GM21360 (cell line): ENCODE measurements around the gene ZNF467.

Source experiments
- ATAC-seq: cut with Tn5 transposase; IDR thresholded peaks from one replicate; pipeline ENCODE4 v1.9.1; 2021; ENCODE audit warnings: mild to moderate bottlenecking, moderate library complexity; ENCODE audit not compliant: unreplicated experiment

ZNF467 gene

DNA sequence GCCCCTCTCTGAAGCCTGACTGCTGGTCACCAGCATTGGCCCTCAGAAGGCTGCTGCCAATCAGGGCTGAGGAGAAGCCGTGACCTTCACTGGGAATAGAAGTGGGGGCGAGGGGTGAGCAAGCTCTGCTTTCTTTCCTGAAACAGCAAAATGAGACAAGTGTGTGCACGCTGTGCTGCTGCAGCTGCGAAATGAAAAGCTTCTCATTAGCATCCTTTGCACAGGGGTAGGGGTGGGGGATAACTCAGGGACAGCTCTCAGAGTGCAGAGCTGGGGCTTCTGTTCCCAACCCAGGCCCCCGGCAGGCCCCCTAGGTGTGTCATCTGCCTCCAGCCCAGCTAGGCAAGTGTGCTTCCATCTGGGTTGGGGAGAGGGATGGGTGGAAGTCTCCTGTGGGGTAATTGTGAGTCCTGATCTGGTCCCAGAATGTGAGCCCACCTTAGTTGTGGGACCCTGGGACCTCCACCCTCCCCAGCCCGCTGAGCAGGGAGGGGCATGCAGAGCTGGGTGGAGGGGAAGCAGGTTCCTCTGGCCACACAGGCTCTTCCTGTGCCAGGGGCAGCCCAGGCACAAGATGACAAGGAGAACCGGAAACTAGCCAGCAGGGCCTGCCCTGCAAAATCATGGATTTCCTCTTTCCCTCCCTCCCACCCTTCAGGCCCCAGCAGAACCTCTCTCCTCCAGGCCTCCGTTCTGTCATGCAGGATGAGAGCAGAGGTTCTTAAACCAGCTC is 22.2 kb downstream of the ZNF467 start:
- ATAC-seq, result no peak

GRCh38 chr7:149750122-149750845 is 23.1 kb downstream of the ZNF467 start:
- no peak for ATAC-seq

GRCh38 chr7:149748076-149748874 is 25.1 kb downstream of the ZNF467 start:
- no peak for ATAC-seq

- no peak for ATAC-seq
Observed at GRCh38 chr7:149743476-149744255, 29.7 kb downstream of the ZNF467 start.

DNA sequence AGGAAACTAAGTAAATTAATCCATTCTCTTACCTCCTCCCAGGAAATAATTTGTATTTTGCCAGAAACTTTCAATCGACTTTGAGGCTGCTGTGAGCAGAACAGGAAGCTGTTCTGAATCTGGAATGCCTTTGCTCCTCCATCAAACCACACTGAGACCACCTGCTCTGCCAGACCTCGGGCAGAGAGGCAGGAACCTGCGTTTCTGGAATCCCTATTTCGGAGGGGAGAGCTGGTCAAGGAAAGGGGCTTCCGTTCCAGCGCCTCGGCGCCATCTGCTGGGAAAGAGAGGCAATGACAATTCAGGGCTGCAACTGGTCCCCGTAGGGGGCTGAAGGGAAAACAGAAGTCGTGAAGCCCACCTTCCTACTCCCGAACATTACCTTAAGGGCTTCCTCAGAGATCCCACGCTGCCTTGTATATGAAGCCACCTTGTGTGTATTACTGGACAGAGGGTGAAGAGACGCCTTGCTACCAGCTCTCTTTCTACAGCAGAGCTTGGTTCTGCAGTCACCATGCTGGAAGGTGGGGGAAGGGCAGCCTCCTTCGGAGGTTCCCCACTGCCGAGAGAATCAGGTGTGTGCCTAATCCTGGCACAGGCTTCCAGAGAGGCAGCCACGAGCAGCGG is 31.2 kb downstream of the ZNF467 start:
- ATAC-seq, result peak; percentile 71

GRCh38 chr7:149741629-149742028 is 31.8 kb downstream of the ZNF467 start:
- no peak for ATAC-seq

- ATAC-seq, result no peak
Observed at GRCh38 chr7:149736478-149737360, 36.7 kb downstream of the ZNF467 start.

- no peak for ATAC-seq
Observed at GRCh38 chr7:149735779-149736477, 37.5 kb downstream of the ZNF467 start.

DNA sequence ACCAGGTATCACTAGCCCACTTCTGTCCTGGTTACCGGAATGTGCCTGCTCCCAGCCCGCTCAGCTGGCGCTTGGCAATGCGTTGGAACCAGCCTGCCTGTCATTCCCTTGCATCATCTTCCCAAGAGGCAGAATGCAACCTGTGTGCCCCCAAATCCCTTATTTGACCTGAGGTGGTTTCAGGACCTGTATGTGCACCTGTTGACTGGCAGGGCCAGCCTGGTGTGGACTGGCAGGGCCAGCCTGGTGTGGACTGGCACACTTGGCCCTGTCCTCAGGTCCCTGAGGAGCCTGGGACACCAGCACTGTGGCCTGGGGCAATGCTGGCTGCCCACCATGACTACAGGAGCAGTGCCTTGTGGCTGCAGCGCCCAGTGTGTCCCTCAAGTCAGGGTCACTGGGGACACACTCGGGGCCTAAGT is 38.2 kb downstream of the ZNF467 start:
- ATAC-seq, result no peak

GRCh38 chr7:149734791-149735075 is 38.7 kb downstream of the ZNF467 start:
- ATAC-seq, result no peak

GRCh38 chr7:149733924-149734790 is 39.2 kb downstream of the ZNF467 start:
- no peak for ATAC-seq

DNA sequence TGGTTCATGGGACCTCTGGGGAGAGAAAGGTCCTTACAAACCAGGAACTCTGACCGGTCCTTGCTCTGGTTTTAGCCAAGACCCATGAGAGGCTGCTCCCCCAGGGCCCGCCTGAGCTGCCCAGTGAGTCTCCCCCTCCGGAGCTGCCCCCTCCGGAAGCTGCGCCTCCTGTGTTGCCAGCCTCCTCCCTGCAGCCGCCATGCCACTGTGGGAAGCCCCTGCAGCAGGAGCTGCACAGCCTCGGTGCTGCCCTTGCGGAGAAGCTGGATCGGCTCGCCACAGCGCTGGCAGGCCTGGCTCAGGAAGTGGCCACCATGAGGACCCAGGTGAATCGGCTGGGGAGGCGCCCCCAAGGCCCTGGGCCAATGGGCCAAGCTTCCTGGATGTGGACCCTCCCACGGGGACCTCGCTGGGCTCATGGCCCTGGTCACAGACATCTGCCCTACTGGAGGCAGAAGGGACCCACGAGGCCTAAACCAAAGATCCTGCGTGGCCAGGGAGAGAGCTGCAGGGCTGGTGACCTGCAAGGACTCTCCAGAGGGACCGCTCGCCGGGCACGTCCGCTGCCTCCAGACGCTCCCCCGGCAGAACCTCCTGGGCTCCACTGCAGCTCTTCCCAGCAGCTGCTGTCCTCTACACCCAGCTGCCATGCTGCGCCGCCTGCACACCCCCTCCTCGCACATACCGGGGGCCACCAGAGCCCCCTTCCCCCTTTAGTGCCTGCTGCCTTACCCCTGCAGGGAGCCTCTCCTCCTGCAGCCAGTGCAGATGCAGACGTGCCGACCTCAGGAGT is 40.1 kb downstream of the ZNF467 start:
- ATAC-seq, result no peak

DNA sequence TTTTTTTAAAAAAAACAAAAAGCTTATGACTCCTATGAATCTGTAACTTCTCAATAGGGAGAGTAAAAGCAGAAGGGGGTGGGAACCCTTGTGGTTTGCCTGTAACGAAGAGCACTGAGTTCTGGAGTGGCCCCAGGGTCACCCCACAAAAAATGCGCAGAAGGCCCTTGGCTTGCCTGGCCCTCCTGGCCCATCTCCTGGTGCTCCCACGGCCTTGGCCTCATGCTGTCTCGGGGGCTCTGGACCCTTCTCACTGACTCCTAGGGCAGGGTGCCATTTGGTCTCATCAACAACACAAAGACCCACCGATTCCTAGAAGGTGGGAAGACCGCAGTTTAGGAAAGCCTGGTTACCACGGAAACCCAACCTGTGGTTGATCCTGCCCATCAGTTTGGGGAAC is 40.8 kb downstream of the ZNF467 start:
- no peak for ATAC-seq

- ATAC-seq, result no peak
Observed at GRCh38 chr7:149732111-149732561, 41.3 kb downstream of the ZNF467 start.

- ATAC-seq, result no peak
Observed at GRCh38 chr7:149731207-149731955, 42.0 kb downstream of the ZNF467 start.

DNA sequence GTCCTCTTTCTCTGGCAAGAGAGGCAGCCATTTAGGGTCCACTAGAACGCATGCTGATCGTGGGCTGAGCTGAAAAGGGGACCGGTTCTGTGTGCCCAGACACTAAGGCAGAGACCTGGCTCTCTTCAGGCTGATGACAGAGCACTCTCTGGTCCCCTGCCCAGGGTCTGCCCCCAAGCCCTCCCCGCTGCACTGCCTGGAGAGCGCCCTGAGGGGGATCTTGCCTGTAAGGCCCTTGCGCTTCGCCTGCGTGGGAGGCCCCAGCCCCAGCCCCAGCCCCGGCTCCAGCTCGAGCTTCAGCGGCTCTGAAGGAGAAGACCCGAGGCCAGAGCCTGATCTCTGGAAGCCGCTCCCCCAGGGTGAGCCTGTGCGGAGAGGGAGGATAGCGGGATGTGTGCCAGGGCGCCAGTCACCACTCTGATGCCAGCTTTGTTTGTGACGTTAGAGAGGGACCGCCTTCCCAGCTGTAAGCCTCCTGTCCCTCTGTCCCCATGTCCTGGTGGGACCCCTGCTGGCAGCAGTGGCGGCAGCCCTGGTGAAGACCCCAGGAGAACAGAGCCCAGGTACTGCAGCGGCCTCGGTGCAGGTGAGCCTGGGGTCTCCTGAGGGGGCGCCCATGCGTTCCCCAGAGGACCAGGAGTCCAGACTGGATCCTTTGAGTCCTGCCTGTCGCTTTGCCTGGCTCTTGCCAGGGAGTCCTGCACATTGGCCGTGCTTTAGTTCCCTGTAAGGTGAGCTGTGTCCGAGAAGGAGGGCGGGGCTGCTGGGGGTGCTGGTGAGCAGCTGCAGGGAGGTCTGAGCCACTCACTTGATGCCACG is 43.2 kb downstream of the ZNF467 start:
- ATAC-seq, result no peak
